Activated T-cell treated with anti-CD3 and anti-CD28 coated beads, Interleukin-2, amount 50 U/mL, for 1 hour (primary cell): ENCODE measurements around the gene PRAMEF26.
"Not testable (repeated sequence)": the region's sequence is repeated elsewhere in the genome, so short reads cannot be mapped to it uniquely, and the experiment has no call there.

Source experiments
- DNase-seq: peaks from one replicate; pipeline ENCODE4 v3.0.0-alpha.2; 2020

The PRAMEF26 gene

DNA sequence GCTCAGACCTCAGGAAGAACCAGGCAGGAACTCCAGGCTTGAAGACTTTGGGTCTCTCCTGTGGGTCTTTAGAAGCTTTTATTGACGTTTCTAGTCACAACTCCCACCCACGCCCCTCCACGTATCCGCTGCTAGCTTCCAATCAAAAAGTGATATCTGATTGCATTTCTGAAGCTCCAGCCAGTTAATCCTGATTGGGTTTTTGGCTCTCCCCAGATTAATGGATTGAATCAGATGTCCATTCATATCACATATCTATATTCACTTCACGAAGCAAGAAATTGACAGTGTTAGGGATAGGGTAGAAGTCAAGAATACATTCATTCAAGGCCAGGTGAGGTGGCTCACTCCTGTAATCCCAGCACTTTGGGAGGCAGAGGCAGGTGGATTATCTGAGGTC, at the start of gene PRAMEF26:
Gene PRAMEF26 (minus strand): TSS at position 101 of the 400 bp plus-strand sequence. CDS start 2,914 bp downstream, outside the sequence.
- not testable (repeated sequence) for DNase-seq

DNA sequence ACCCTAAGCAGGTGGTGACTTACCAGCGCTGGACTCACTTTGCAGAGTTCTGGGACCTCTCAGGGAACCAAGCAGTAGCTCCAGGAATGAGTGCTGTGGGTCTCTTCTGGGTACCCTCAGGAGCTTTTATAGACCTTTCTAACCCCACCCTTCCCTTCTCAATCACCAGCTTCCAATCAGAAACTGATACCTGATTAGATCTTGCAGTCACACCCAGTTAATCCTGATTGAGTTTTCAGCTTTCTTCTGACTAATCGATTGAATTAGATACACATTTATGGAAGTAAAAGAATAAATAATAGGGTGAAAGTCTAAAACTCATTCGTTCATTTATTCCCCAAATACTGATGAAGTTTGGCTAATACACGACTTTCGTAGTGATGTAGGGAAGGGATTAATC, 45.5 kb upstream of the PRAMEF26 start, which contains the start of gene PRAMEF13:
Gene PRAMEF13 (minus strand): TSS at position 101 of the 400 bp plus-strand sequence. CDS start 1,820 bp downstream, outside the sequence.
- DNase-seq = not testable (repeated sequence)

GRCh38 chr1:13171548-13171947, 15.7 kb upstream of the PRAMEF26 start, which contains the start of gene PRAMEF9:
Gene PRAMEF9, plus strand, starts transcription at chr1:13171848. Its CDS starts 3,433 bp downstream, at chr1:13175281.
- not testable (repeated sequence) for DNase-seq

- not testable (repeated sequence) for DNase-seq
Measured at GRCh38 chr1:13165531-13165930, 9.7 kb upstream of the PRAMEF26 start, which contains the start of gene HNRNPCL4. Gene HNRNPCL4, minus strand, starts transcription at chr1:13165631. Its CDS starts 164 bp downstream, at chr1:13165467.

DNA sequence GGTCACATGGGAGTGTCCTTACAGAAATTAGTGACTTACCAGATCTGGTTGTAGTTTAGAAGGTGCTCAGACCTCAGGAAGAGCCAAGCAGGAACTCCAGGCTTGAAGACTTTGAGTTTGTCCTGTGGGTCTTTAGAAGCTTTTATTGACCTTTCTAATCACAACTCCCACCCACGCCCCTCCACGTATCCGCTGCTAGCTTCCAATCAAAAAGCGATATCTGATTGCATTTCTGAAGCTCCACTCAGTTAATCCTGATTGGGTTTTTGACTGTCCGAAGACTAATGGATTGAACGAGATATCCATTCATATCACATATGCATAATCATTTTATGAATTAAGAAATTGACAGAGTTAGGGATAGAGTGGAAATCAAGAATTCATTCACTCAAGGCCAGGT, 39.1 kb downstream of the PRAMEF26 start, which contains the start of gene HNRNPCL2:
Gene HNRNPCL2 (minus strand): TSS at position 101 of the 400 bp plus-strand sequence. CDS start 454 bp downstream, outside the sequence.
- DNase-seq = not testable (repeated sequence)
